Activated naive CD8-positive, alpha-beta T cell treated with anti-CD3 and anti-CD28 coated beads for 36 hours (primary cell): ENCODE measurements around the gene DENND1A. TPM values are rescaled to one million over a fixed set of nuclear protein-coding genes. Genes with fewer than 3 reads are reported as not detected.
A peak's percentile ranks its signal among the peaks of the same experiment; 100 is the strongest.

Experiments
- DNase-seq: peaks from one replicate; pipeline ENCODE4 v3.0.0; 2021
- H3K27ac Mint-ChIP-seq: one replicate; pipeline ENCODE4 v1.8.0; 2022; ENCODE audit warnings: mild to moderate bottlenecking, moderate library complexity, mixed read lengths
- H3K27me3 Mint-ChIP-seq: one replicate; pipeline ENCODE4 v1.8.0; 2022; ENCODE audit warnings: mild to moderate bottlenecking, mixed read lengths
- H3K36me3 Mint-ChIP-seq: one replicate; pipeline ENCODE4 v1.8.0; 2021; ENCODE audit warnings: mild to moderate bottlenecking, mixed read lengths
- H3K4me1 Mint-ChIP-seq: one replicate; pipeline ENCODE4 v1.8.0; 2021; ENCODE audit warnings: mixed read lengths
- H3K4me3 Mint-ChIP-seq: one replicate; pipeline ENCODE4 v1.8.0; 2022; ENCODE audit warnings: mild to moderate bottlenecking, moderate library complexity, mixed read lengths
- H3K9me3 Mint-ChIP-seq: one replicate; pipeline ENCODE4 v1.8.0; 2022; ENCODE audit warnings: mixed read lengths
- total RNA-seq, 2 experiments: library from RNA; stranded (reverse); gene quantifications; one replicate each; pipeline ENCODE4 v1.2.3, GENCODE V29; 2021

DENND1A gene
- total RNA-seq, 2 experiments from 2014 or later, result 21.3 to 22.1 TPM

DNA sequence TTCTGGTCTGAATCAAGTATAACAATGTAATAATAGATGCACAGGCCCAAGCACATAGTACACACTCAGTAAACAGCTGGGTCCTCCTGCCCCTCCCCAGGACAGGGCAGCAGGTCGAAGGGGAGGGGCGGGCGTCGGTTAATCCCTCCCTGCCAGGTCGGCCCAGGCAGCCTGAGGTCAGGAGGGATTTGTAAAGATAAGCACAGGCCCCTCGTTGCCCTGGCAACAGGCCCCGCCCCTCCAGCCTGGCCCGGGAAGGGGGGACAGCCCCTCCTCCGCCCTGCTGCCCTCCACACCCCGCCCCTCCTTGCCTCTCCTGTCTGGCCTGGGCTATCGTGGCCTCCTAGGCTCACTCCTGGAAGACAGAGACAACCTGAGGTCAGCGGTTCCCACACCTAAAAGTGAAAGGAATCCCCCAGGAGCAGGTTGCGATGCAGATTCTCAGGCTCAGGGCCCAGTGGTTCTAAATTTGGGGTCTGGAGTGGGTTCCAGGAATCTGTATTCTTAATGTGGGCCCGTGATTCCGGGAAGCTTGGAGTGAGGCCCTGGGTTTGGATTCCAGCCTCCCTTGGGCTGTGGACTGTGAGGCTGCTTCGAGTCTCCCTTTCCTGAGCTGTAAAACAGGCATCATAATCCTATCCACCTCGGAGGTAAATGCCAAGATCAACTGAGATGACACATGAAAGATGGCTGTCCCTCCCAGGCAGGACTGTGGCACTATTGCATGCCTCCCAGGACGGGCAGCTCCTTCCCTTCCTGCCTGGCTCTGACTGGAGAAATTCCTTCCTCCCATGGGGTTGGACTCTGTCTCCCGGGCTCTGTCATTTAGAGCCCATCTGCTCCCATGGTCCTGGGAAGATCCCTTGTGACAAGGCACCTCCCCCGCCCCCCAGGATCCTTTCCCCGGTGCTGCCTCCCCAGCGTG, 569.5 kb downstream of the DENND1A start:
- H3K36me3 Mint-ChIP-seq, result no peaks in the 10 kb centered on the region
- DNase-seq, result peak; percentile 61

DNA sequence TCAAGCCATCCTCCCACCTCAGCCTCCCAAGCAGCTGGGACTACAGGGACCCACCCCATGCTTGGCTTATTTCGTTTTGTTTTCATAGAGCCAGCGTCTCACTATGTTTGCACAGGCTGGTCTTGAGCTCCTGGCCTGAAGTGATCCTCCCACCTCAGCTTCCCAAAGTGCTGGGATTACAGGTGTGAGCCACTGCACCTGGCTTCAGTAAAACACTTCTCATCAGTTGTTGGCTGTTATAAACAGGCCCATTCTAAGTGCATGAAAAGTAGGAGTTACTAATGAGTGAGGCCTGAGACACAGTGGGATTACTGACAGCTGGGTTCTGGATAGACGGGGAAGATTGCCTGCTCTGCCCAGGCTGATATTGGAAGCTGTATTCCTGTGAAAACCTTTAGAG, 570.4 kb downstream of the DENND1A start:
- DNase-seq, result no peak
- no peaks in the 10 kb centered on the region for H3K9me3 Mint-ChIP-seq
- H3K27me3 Mint-ChIP-seq, result no peaks in the 10 kb centered on the region
- H3K27ac Mint-ChIP-seq, result no peak overlapping the region
- H3K4me3 Mint-ChIP-seq, result no peak overlapping the region
- H3K36me3 Mint-ChIP-seq, result no peaks in the 10 kb centered on the region
- peaks cover 7% of the 10 kb centered on the region for H3K4me1 Mint-ChIP-seq

More for the DNA sequence above, 569.5 kb downstream of the DENND1A start:
- no peak overlapping the region for H3K4me3 Mint-ChIP-seq
- H3K27ac Mint-ChIP-seq, result no peak overlapping the region
- no peaks in the 10 kb centered on the region for H3K27me3 Mint-ChIP-seq
- no peaks in the 10 kb centered on the region for H3K9me3 Mint-ChIP-seq
- peaks cover 7% of the 10 kb centered on the region for H3K4me1 Mint-ChIP-seq

DNA sequence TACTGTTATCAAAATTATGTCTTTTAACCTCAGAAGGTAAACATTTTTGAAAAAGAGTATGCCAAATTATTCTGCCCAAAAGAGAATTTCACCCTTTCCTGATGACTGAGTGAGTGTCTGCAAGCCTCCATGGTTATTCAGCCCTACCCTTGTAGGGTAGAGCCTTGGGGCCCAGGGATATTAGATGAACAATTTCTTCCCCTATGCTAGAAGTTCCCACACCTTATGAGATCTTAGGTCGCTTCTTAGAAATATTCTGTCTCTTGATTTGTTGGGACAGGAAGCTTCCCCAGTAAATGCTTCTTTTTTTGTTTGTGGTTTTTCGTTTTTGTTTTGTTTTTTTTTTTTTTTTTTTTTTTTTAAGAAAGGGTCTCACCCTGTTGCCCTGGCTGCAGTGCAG, 570.8 kb downstream of the DENND1A start:
- Mint-ChIP-seq H3K4me1 (peaks cover 9% of the 10 kb centered on the region), H3K9me3 (no peaks in the 10 kb centered on the region), H3K36me3 (no peaks in the 10 kb centered on the region), H3K4me3 (no peak overlapping the region), H3K27ac (no peak overlapping the region), H3K27me3 (peaks cover 2% of the 10 kb centered on the region)
- no peak for DNase-seq

- H3K9me3 Mint-ChIP-seq, result no peaks in the 10 kb centered on the region
- no peak overlapping the region for H3K4me3 Mint-ChIP-seq
- peaks cover 9% of the 10 kb centered on the region for H3K4me1 Mint-ChIP-seq
- no peaks in the 10 kb centered on the region for H3K36me3 Mint-ChIP-seq
- DNase-seq, result no peak
- no peak overlapping the region for H3K27ac Mint-ChIP-seq
- H3K27me3 Mint-ChIP-seq, result peaks cover 5% of the 10 kb centered on the region
Observed at GRCh38 chr9:123358181-123358905, 571.6 kb downstream of the DENND1A start.

DNA sequence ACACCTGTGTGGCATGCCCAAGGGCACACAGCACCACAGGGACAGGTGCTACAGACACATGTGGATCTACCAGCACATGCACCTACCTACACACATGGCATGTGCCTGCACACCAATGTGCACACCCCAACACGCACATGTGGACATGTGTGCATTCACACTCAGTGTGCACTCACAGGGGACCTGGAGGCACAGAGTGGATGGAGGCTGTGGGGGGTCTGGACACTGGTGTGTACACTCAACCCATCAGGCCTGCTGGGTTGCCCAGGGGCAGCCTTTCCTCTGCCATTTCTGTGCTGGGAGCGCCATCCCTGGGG, 572.2 kb downstream of the DENND1A start:
- H3K4me3 Mint-ChIP-seq, result no peak overlapping the region
- no peaks in the 10 kb centered on the region for H3K9me3 Mint-ChIP-seq
- peaks cover 9% of the 10 kb centered on the region for H3K4me1 Mint-ChIP-seq
- DNase-seq, result no peak
- H3K27me3 Mint-ChIP-seq, result peaks cover 7% of the 10 kb centered on the region
- no peaks in the 10 kb centered on the region for H3K36me3 Mint-ChIP-seq
- H3K27ac Mint-ChIP-seq, result no peak overlapping the region

- peaks cover 9% of the 10 kb centered on the region for H3K27me3 Mint-ChIP-seq
- DNase-seq, result no peak
- H3K4me3 Mint-ChIP-seq, result no peak overlapping the region
- H3K36me3 Mint-ChIP-seq, result no peaks in the 10 kb centered on the region
- H3K27ac Mint-ChIP-seq, result no peak overlapping the region
- peaks cover 9% of the 10 kb centered on the region for H3K4me1 Mint-ChIP-seq
- no peaks in the 10 kb centered on the region for H3K9me3 Mint-ChIP-seq
Observed at GRCh38 chr9:123356851-123357742, 572.8 kb downstream of the DENND1A start.

- DNase-seq, result no peak
- no peaks in the 10 kb centered on the region for H3K36me3 Mint-ChIP-seq
- H3K4me1 Mint-ChIP-seq, result peaks cover 9% of the 10 kb centered on the region
- H3K27me3 Mint-ChIP-seq, result peaks cover 9% of the 10 kb centered on the region
- no peaks in the 10 kb centered on the region for H3K9me3 Mint-ChIP-seq
- H3K27ac Mint-ChIP-seq, result no peak within 1 kb of the TSS
- no peak within 1 kb of the TSS for H3K4me3 Mint-ChIP-seq
Observed at GRCh38 chr9:123355761-123356431, 574.0 kb downstream of the DENND1A start, which contains the start of gene CRB2. Gene CRB2, plus strand, starts transcription at chr9:123356197. Its CDS starts 64 bp downstream, at chr9:123356261.

DNA sequence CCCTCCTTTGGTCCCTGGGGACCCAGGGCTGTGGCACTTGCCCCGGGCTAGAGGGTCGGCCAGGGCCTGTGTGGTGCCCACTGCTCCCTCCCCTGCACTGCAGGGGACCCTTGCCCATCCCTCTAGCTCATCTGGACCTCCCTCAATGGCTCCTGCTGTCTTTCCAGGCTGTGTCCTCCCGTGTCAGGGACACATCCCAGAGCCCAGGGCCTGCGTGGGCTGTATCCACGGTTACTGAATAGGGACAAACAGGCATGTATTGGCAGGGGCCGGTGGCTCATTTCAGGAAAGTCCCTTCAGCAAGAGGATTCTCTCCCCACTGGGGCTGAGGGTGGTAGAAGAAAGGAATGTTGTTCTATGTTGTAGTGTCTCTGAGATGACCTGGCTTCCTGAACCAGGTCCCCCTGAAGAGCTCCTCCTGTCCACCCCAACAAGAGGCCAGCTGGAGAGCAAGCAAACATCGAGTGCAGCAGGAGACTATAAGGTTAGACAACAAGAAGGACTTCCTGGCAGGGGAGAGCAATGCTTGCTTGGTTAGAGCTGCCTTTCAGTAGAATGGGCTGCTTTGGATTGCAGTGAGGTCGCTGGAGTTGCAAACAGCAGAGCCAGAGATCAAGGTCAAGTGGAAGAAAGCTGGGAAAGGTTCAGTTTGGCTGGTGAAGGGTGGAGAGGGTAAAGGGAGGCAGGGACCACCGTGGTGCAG, 575.0 kb downstream of the DENND1A start:
- H3K4me3 Mint-ChIP-seq, result no peak overlapping the region
- no peak overlapping the region for H3K27ac Mint-ChIP-seq
- no peaks in the 10 kb centered on the region for H3K36me3 Mint-ChIP-seq
- H3K9me3 Mint-ChIP-seq, result no peaks in the 10 kb centered on the region
- no peak for DNase-seq
- peaks cover 5% of the 10 kb centered on the region for H3K4me1 Mint-ChIP-seq
- H3K27me3 Mint-ChIP-seq, result peaks cover 12% of the 10 kb centered on the region

GRCh38 chr9:123353984-123354591, 575.8 kb downstream of the DENND1A start:
- Mint-ChIP-seq H3K27me3 (peaks cover 12% of the 10 kb centered on the region), H3K9me3 (no peaks in the 10 kb centered on the region), H3K27ac (no peak overlapping the region)

GRCh38 chr9:123353041-123353440, 576.9 kb downstream of the DENND1A start:
- Mint-ChIP-seq H3K9me3 (no peaks in the 10 kb centered on the region), H3K27me3 (peaks cover 12% of the 10 kb centered on the region), H3K27ac (no peak overlapping the region), H3K4me1 (peaks cover 3% of the 10 kb centered on the region), H3K4me3 (no peak overlapping the region), H3K36me3 (no peaks in the 10 kb centered on the region)
- DNase-seq, result no peak

More at GRCh38 chr9:123353984-123354591, 575.8 kb downstream of the DENND1A start:
- Mint-ChIP-seq H3K36me3 (no peaks in the 10 kb centered on the region), H3K4me3 (no peak overlapping the region), H3K4me1 (peaks cover 3% of the 10 kb centered on the region)
- peak; percentile 67 for DNase-seq

GRCh38 chr9:123350590-123351310, 579.2 kb downstream of the DENND1A start:
- no peaks in the 10 kb centered on the region for H3K9me3 Mint-ChIP-seq
- H3K4me3 Mint-ChIP-seq, result no peak overlapping the region
- peaks cover 12% of the 10 kb centered on the region for H3K27me3 Mint-ChIP-seq
- no peaks in the 10 kb centered on the region for H3K36me3 Mint-ChIP-seq
- H3K27ac Mint-ChIP-seq, result no peak overlapping the region
- peaks cover 3% of the 10 kb centered on the region for H3K4me1 Mint-ChIP-seq
- no peak for DNase-seq

DNA sequence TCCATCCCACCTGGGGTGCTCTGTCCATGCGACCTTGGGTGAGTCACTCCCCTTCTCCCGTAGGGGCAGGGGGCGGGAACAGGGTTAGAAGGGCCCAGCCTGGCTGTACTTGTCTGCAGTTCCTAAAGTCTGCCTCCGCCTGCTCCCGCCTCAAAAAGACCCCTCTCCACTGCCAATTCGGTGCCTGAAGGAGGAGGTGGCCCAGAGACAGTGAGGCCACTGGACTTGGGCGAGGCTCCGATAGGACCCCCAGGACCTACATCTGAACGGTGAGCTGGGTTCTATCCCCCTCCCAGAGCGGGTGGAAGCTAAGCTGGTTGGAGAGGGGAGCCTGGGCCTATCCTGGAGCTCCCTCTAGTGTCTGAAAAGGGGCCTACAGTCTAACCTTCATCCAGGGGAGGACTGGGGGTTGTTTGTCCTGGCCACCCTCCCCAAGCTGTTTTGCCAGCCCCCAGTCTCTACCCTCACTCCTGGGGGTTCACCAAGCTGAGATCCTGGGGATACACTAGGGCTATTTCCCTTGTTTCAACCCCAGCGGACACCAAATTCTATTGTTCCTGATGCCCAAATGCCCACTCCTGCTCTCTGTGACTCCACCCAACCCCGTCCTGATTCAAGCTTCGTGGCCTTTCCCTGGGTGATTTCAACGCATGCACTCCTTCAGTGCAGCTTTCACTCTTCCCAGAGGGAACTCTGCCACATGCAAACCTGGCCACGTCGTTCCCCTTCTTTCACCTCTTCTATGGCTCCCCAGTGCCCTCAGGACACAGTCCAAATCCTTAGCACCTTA, 580.0 kb downstream of the DENND1A start:
- Mint-ChIP-seq H3K4me1 (peaks cover 3% of the 10 kb centered on the region), H3K4me3 (no peak overlapping the region), H3K27me3 (peaks cover 12% of the 10 kb centered on the region), H3K27ac (no peak overlapping the region), H3K9me3 (no peaks in the 10 kb centered on the region), H3K36me3 (no peaks in the 10 kb centered on the region)
- peak; percentile 65 for DNase-seq
